Liver (tissue), 3 donors: Measurements from ENCODE around the gene CNPY3.

Source experiments
- ATF3 ChIP-seq: IDR thresholded peaks from 2 replicates; pipeline ENCODE4 v1.6.1; 2016; ENCODE audit warnings: antibody characterized with exemption
- CTCF ChIP-seq: fragments of 150-350 bp; IDR thresholded peaks from 2 replicates; pipeline ENCODE4 v1.5.1; 2017; ENCODE audit warnings: improper control_type of control experiment, low read depth, low read length; ENCODE audit not compliant: missing input control
- FOXA1 ChIP-seq: IDR thresholded peaks from 2 replicates; pipeline ENCODE4 v1.6.1; 2016; ENCODE audit warnings: antibody characterized with exemption
- GABPA ChIP-seq, 2 donors: IDR thresholded peaks in 1 of 2; conservative IDR thresholded peaks in 1 of 2; 2 replicates each; pipeline ENCODE4 v1.6.1; 2016; ENCODE audit warnings: antibody characterized with exemption in 2 of 2, mild to moderate bottlenecking in 1 of 2, moderate library complexity in 1 of 2
- HNF4A ChIP-seq, 2 donors: conservative IDR thresholded peaks; 2 replicates each; pipeline ENCODE4 v1.6.1; 2016; ENCODE audit warnings: antibody characterized with exemption in 2 of 2, mild to moderate bottlenecking in 2 of 2
- HNF4G ChIP-seq: IDR thresholded peaks from 2 replicates; pipeline ENCODE4 v1.6.1; 2016; ENCODE audit warnings: antibody characterized with exemption
- JUND ChIP-seq, 2 donors: IDR thresholded peaks; 2 replicates each; pipeline ENCODE4 v1.6.1; 2016; ENCODE audit warnings: antibody characterized with exemption in 2 of 2
- MAX ChIP-seq: IDR thresholded peaks from 2 replicates; pipeline ENCODE4 v1.6.1; 2016; ENCODE audit warnings: antibody characterized with exemption
- NR2F2 ChIP-seq: IDR thresholded peaks from 2 replicates; pipeline ENCODE4 v1.6.1; 2016; ENCODE audit warnings: antibody characterized with exemption
- REST ChIP-seq: IDR thresholded peaks from 2 replicates; pipeline ENCODE4 v1.6.1; 2016; ENCODE audit warnings: antibody characterized with exemption, mild to moderate bottlenecking
- RXRA ChIP-seq, 2 donors: IDR thresholded peaks; 2 replicates each; pipeline ENCODE4 v1.6.1; 2017 to 2018; ENCODE audit warnings: antibody characterized with exemption in 2 of 2, mild to moderate bottlenecking in 1 of 2
- SP1 ChIP-seq: IDR thresholded peaks from 2 replicates; pipeline ENCODE4 v1.6.1; 2018; ENCODE audit warnings: antibody characterized with exemption, mild to moderate bottlenecking
- TAF1 ChIP-seq: conservative IDR thresholded peaks from 2 replicates; pipeline ENCODE4 v1.6.1; 2016; ENCODE audit warnings: antibody characterized with exemption, mild to moderate bottlenecking
- YY1 ChIP-seq: IDR thresholded peaks from 2 replicates; pipeline ENCODE4 v1.6.1; 2016; ENCODE audit warnings: antibody characterized with exemption, mild to moderate bottlenecking
- donor health status: healthy.
- donor health status: healthy.

- TF ChIP-seq NR2F2 (no peak), GABPA (IDR thresholded peaks at IDR 0.05 in 1 of 2, conservative IDR thresholded peaks at IDR 0.05 in 1 of 2) (no peak), CTCF (no peak), HNF4G (no peak), FOXA1 (no peak), RXRA (IDR thresholded peaks at IDR 0.05) (no peak), REST (no peak), SP1 (no peak), HNF4A (conservative IDR thresholded peaks at IDR 0.05) (no peak), YY1 (no peak), MAX (no peak), ATF3 (no peak), TAF1 (no peak), JUND (IDR thresholded peaks at IDR 0.05) (no peak)
Observed at GRCh38 chr6:42958125-42958524, 28.8 kb downstream of the CNPY3 start.
